GM10248 (cell line): ENCODE results near the gene SCAP.

Experiments
- CTCF ChIA-PET: fragments of 300-600 bp; sonication (Branson Sonifier 250); formaldehyde crosslinking; extraction: SDS; loops from one replicate; lab custom pipeline; 2021; ENCODE audit warnings: antibody characterized with exemption; lab: Yijun Ruan, JAX
- POLR2A ChIA-PET: fragments of 350-650 bp; sonication (Branson Sonifier 250); formaldehyde crosslinking; extraction: SDS; loops from one replicate; lab custom pipeline; 2020; ENCODE audit warnings: antibody characterized with exemption; lab: Yijun Ruan, JAX
- DNase-seq: peaks from one replicate; pipeline ENCODE4 v3.0.0; 2012; ENCODE audit errors: extremely low spot score
- CTCF ChIP-seq: IDR thresholded peaks from 2 replicates; pipeline ENCODE4 v1.5.1; 2012; ENCODE audit warnings: mild to moderate bottlenecking, low read depth; ENCODE audit errors: extremely low read depth, missing control alignments, control extremely low read depth

SCAP gene

DNA sequence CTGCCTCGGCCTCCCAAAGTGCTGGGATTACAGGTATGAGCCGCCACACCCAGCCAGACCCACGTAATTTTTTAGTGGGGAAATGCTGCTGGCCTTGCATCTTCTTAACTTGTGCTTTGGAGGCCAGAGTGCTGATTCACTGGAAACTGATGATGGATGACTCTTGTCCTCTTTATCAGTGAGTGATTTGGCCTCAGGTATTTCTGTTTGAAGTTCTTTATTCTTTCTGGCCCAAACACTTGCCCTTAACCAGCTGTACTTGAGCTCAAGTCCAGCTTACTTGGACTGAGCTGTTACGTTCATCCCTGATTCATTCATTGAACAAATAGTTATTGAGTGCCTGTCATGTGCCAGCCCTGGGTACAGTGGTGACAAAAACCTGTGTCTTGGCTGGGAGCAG is 90.7 kb downstream of the SCAP start:
- TF ChIP-seq CTCF = no peak
- no peak for DNase-seq
- CTCF ChIA-PET = interaction anchor here (1.2 kb wide), 1 partner anchor 13 kb away, joined by 3 read pairs; no protein-coding TSS in a partner anchor
- POLR2A ChIA-PET = no interaction called here

DNA sequence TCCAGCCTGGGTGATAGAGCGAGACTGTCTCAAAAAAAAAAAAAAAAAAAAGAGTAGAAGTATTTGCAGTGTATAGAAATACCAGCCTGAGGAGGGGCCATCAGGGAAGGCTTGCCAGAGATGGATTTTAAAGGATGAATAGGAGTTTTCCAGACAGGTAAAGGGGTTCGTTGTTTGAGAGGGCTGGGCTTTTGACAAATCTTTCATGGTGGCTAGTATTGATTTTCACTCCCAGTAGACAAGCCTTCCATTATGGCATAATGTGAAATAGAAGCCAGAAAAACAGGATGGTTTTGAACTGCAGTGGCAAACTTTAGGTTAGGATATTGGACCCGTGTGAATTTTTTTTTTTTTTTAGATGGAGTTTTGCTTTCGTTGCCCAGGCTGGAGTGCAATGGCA is 91.3 kb downstream of the SCAP start:
- no peak for TF ChIP-seq CTCF
- DNase-seq = no peak
- POLR2A ChIA-PET = no interaction called here
- CTCF ChIA-PET = interaction anchor here (1.2 kb wide), 1 partner anchor 13 kb away, joined by 3 read pairs; no protein-coding TSS in a partner anchor

GRCh38 chr3:47381317-47382157 is 94.2 kb downstream of the SCAP start:
- POLR2A ChIA-PET = interaction anchor here (1.3 kb wide), 1 partner anchor 9 kb away, joined by 6 read pairs; no protein-coding TSS in a partner anchor
- TF ChIP-seq CTCF = no peak
- peak; percentile 91 for DNase-seq
- CTCF ChIA-PET = interaction anchor here (0.8 to 2.6 kb wide), 5 partner anchors 8 to 90 kb away, joined by 3 to 11 read pairs (median 4); no protein-coding TSS in a partner anchor

GRCh38 chr3:47380601-47381316 is 95.0 kb downstream of the SCAP start, which contains the start of gene PTPN23:
TSS of gene PTPN23 (plus strand) at chr3:47381021. CDS start at chr3:47381097, 76 bp downstream.
- DNase-seq = peak; percentile 98
- POLR2A ChIA-PET = interaction anchor here (0.8 to 1.3 kb wide), 3 partner anchors 9 to 18 kb away, joined by 3 to 6 read pairs (median 4); no protein-coding TSS in a partner anchor
- no peak for TF ChIP-seq CTCF
- CTCF ChIA-PET = interaction anchor here (0.8 to 2.6 kb wide), 8 partner anchors 9 to 424 kb away, joined by 3 to 11 read pairs (median 4); partner anchors contain the start of gene ELP6

DNA sequence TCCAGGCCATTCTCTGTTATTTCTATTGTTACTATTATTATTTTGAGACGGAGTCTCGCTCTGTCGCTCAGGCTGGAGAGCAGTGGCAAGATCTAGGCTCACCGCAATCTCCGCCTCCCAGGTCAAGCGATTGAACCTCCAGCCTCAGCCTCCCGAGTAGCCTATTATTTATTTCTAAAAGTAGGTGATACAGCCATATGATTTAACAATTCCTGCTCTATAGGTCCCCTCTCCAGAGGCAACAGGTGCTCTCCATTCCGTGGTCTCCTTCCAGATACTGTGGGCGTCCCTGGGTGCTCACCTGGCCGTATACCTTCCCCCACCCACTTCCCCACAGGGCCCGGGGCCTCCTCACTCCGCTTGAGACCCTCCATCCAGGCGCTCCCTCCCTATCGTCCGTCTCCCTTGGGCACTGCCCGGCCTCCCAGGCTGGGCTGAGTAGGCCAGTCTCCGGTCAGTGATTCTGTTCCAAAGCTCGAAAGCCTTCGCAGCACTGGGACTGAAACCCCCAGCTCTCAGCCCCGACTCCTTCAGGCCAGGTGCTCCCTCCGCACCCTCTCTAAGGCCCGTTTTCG is 95.6 kb downstream of the SCAP start:
- ChIA-PET POLR2A (interaction anchor here (0.5 to 1.3 kb wide), 4 partner anchors 10 to 388 kb away, joined by 3 to 6 read pairs (median 4); no protein-coding TSS in a partner anchor), CTCF (interaction anchor here (0.8 to 2.6 kb wide), 8 partner anchors 9 to 423 kb away, joined by 3 to 11 read pairs (median 4); partner anchors contain the start of gene ELP6)

More for the DNA sequence above, 95.6 kb downstream of the SCAP start:
- TF ChIP-seq CTCF = no peak
- DNase-seq = no peak
